ENCODE data around the gene OR10P1.

- TF ChIP-seq ZNF302 (CRISPR knock-in tag; IDR thresholded peaks at IDR 0.05) (no peak), CBX8 (IDR thresholded peaks at IDR 0.05) (no peak), CHD4 (IDR thresholded peaks at IDR 0.05; ENCODE audit: borderline replicate concordance) (no peak), KDM5A (IDR thresholded peaks at IDR 0.05) (no peak)
- TF ChIP-seq, protein P1, sequence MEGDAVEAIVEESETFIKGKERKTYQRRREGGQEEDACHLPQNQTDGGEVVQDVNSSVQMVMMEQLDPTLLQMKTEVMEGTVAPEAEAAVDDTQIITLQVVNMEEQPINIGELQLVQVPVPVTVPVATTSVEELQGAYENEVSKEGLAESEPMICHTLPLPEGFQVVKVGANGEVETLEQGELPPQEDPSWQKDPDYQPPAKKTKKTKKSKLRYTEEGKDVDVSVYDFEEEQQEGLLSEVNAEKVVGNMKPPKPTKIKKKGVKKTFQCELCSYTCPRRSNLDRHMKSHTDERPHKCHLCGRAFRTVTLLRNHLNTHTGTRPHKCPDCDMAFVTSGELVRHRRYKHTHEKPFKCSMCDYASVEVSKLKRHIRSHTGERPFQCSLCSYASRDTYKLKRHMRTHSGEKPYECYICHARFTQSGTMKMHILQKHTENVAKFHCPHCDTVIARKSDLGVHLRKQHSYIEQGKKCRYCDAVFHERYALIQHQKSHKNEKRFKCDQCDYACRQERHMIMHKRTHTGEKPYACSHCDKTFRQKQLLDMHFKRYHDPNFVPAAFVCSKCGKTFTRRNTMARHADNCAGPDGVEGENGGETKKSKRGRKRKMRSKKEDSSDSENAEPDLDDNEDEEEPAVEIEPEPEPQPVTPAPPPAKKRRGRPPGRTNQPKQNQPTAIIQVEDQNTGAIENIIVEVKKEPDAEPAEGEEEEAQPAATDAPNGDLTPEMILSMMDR (IDR thresholded peaks at IDR 0.05) = no peak
These were observed 45.5 kb downstream of the OR10P1 start for GRCh38 chr12:55682087-55682796.
